Ovary (tissue), 3 donors: ENCODE data around the gene NAB2.

Experiments used
- CTCF ChIP-seq, 3 donors: fragments of 450-650 bp in 2 of 3; fragments of 200-600 bp in 1 of 3; IDR thresholded peaks; one replicate each; pipeline versions ENCODE4 v1.5.1 to v1.8.0; 2016 to 2022; ENCODE audit warnings: antibody characterized with exemption in 3 of 3, mild to moderate bottlenecking in 1 of 3
- POLR2A ChIP-seq: fragments of 450-650 bp; IDR thresholded peaks from one replicate; pipeline ENCODE4 v1.6.1; 2017; ENCODE audit warnings: antibody characterized with exemption, mild to moderate bottlenecking, moderate library complexity
- donor health status: DM: no; HTN: no; CAD: no.

GRCh38 chr12:57104292-57104910, 15.5 kb downstream of the NAB2 start:
- no peak for TF ChIP-seq CTCF (IDR thresholded peaks at IDR 0.05)
- no peak for TF ChIP-seq POLR2A
